A204.1 (cell line): ENCODE measurements around the gene FES.

Experiments
- FAIRE-seq: peaks from 2 replicates; lab custom pipeline; 2012; peaks lifted over from hg19 to GRCh38; lab: Jason Lieb, UNC

FES gene

GRCh38 chr15:90877315-90877714, 7.0 kb upstream of the FES start:
- no peak for FAIRE-seq

- FAIRE-seq = no peak
Measured at GRCh38 chr15:90877996-90878395, 6.3 kb upstream of the FES start.

GRCh38 chr15:90878660-90879059, 5.6 kb upstream of the FES start:
- no peak for FAIRE-seq

- FAIRE-seq = no peak
Measured at GRCh38 chr15:90879730-90880366, 4.5 kb upstream of the FES start.

GRCh38 chr15:90880381-90881145, 3.7 kb upstream of the FES start:
- FAIRE-seq = no peak

- no peak for FAIRE-seq
Measured at GRCh38 chr15:90881181-90881977, 2.9 kb upstream of the FES start.

GRCh38 chr15:90881978-90882721, 2.2 kb upstream of the FES start:
- FAIRE-seq = no peak

GRCh38 chr15:90882781-90883525, 1.4 kb upstream of the FES start:
- FAIRE-seq = no peak

GRCh38 chr15:90883526-90883975, 753 bp upstream of the FES start:
- no peak for FAIRE-seq

GRCh38 chr15:90884719-90885431, 571 bp downstream of the FES start:
- FAIRE-seq = no peak

- FAIRE-seq = no peak
Measured at GRCh38 chr15:90885432-90886290, 1.4 kb downstream of the FES start.

- FAIRE-seq = no peak
Measured at GRCh38 chr15:90886291-90886614, 1.9 kb downstream of the FES start.

- FAIRE-seq = no peak
Measured at GRCh38 chr15:90887037-90887481, 2.8 kb downstream of the FES start.

GRCh38 chr15:90889313-90889730, 5.0 kb downstream of the FES start:
- no peak for FAIRE-seq

GRCh38 chr15:90889736-90890456, 5.6 kb downstream of the FES start:
- FAIRE-seq = no peak

- FAIRE-seq = no peak
Measured at GRCh38 chr15:90890839-90891238, 6.5 kb downstream of the FES start.

GRCh38 chr15:90891346-90891949, 7.1 kb downstream of the FES start:
- no peak for FAIRE-seq

- no peak for FAIRE-seq
Measured at GRCh38 chr15:90892023-90892422, 7.7 kb downstream of the FES start.
